H1 (cell line): ENCODE data around the gene MKNK2. TPM values are rescaled to one million over a fixed set of nuclear protein-coding genes. Genes with fewer than 3 reads are reported as not detected.

Source experiments
- CTCF ChIA-PET: fragments of 300-600 bp; sonication (Branson Sonifier 250); formaldehyde crosslinking; loops from one replicate; lab custom pipeline; 2021; ENCODE audit not compliant: partially characterized antibody; lab: Charles Lee
- POLR2A ChIA-PET: fragments of 300-600 bp; sonication (Branson Sonifier 250); formaldehyde crosslinking; loops from one replicate; lab custom pipeline; 2021; ENCODE audit warnings: inconsistent platforms; ENCODE audit not compliant: partially characterized antibody; lab: Charles Lee
- DNase-seq, 2 experiments: peaks; one replicate each; pipeline versions ENCODE4 v3.0.0 to v3.0.0-alpha.2; 2010 to 2022; ENCODE audit warnings: low spot score in 2 of 2, low read depth in 1 of 2, mixed read lengths in 1 of 2
- FAIRE-seq: peaks from 2 replicates; lab custom pipeline; 2011; peaks lifted over from hg19 to GRCh38; lab: Jason Lieb, UNC
- H2AFZ ChIP-seq: 2 replicates; pipeline ENCODE4 v1.8.1; 2012; ENCODE audit warnings: low read length, inconsistent platforms
- H2AK5ac ChIP-seq: 2 replicates; pipeline ENCODE4 v1.6.1; 2013; ENCODE audit warnings: low read depth, low read length
- H2BK120ac ChIP-seq: replicated peaks from 2 replicates; pipeline ENCODE3; 2013; ENCODE audit warnings: low read depth, low read length, inconsistent platforms
- H2BK12ac ChIP-seq: 2 replicates; pipeline ENCODE4 v1.6.1; 2013; ENCODE audit warnings: low read depth, low read length
- H2BK15ac ChIP-seq: 2 replicates; pipeline ENCODE4 v1.6.1; 2013; ENCODE audit warnings: low read length
- H2BK20ac ChIP-seq: 2 replicates; pipeline ENCODE4 v1.6.1; 2013; ENCODE audit warnings: low read length
- H2BK5ac ChIP-seq: 2 replicates; pipeline ENCODE4 v1.6.1; 2013; ENCODE audit warnings: low read depth, low read length
- H3K14ac ChIP-seq: 2 replicates; pipeline ENCODE4 v1.6.1; 2013; ENCODE audit warnings: inconsistent platforms; ENCODE audit not compliant: insufficient read length
- H3K18ac ChIP-seq: 2 replicates; pipeline ENCODE4 v1.6.1; 2013; ENCODE audit warnings: low read length; ENCODE audit errors: extremely low read depth
- H3K23ac ChIP-seq: 2 replicates; pipeline ENCODE4 v1.6.1; 2013; ENCODE audit warnings: inconsistent platforms; ENCODE audit not compliant: insufficient read length
- H3K23me2 ChIP-seq: 2 replicates; pipeline ENCODE4 v1.6.1; 2013; ENCODE audit warnings: low read depth, low read length
- H3K27ac ChIP-seq: 2 replicates; pipeline ENCODE4 v1.6.1; 2011; ENCODE audit warnings: low read depth, low read length, inconsistent platforms
- H3K27me3 ChIP-seq, 4 experiments: replicated peaks in 1 of 4; 1 replicate in 1 of 4; 2 replicates in 3 of 4; pipeline versions ENCODE4 v1.6.1 to v1.8.1; 2011 to 2013; ENCODE audit warnings: low read length in 3 of 4, mild to moderate bottlenecking in 3 of 4, inconsistent platforms in 2 of 4, mixed read lengths in 2 of 4, moderate library complexity in 1 of 4; ENCODE audit not compliant: control insufficient read depth in 3 of 4, insufficient read depth in 3 of 4; ENCODE audit errors: extremely low read depth in 1 of 4
- H3K36me3 ChIP-seq, 4 experiments: 2 replicates each; pipeline versions ENCODE4 v1.6.1 to v1.8.1; 2011 to 2013; ENCODE audit warnings: mild to moderate bottlenecking in 4 of 4, low read length in 3 of 4, moderate library complexity in 2 of 4, control low read depth in 1 of 4, inconsistent platforms in 1 of 4; ENCODE audit not compliant: insufficient read depth in 4 of 4, control insufficient read depth in 2 of 4
- H3K4ac ChIP-seq: replicated peaks from 2 replicates; pipeline ENCODE3; 2013; ENCODE audit warnings: low read length, low read depth, mixed read lengths, inconsistent platforms; ENCODE audit not compliant: insufficient read length
- H3K4me1 ChIP-seq, 4 experiments: replicated peaks in 1 of 4; 1 replicate in 1 of 4; 2 replicates in 3 of 4; pipeline versions ENCODE4 v1.6.1 to v1.8.1; 2011 to 2013; ENCODE audit warnings: low read length in 3 of 4, inconsistent platforms in 2 of 4, mixed read lengths in 1 of 4; ENCODE audit not compliant: insufficient read depth in 4 of 4, control insufficient read depth in 3 of 4
- H3K4me2 ChIP-seq, 2 experiments: 2 replicates each; pipeline versions ENCODE4 v1.6.1 to v1.8.1; 2011 to 2013; ENCODE audit warnings: low read depth in 2 of 2, low read length in 2 of 2, control low read depth in 1 of 2, inconsistent platforms in 1 of 2, mild to moderate bottlenecking in 1 of 2; ENCODE audit not compliant: insufficient read depth in 1 of 2
- H3K4me3 ChIP-seq, 4 experiments: fragments of 200-600, 300-600 bp in 1 of 4; sonication (generic), shearing (Covaris generic), sonication (Bioruptor Twin) in 1 of 4; 2 replicates each; pipeline versions ENCODE4 v1.5.1 to v1.8.1; 2011 to 2016; ENCODE audit warnings: low read length in 4 of 4, low read depth in 3 of 4, control low read depth in 2 of 4, inconsistent platforms in 2 of 4, mild to moderate bottlenecking in 2 of 4, mixed read lengths in 1 of 4, moderate library complexity in 1 of 4; ENCODE audit not compliant: insufficient read depth in 2 of 4; ENCODE audit errors: extremely low read depth in 1 of 4
- H3K56ac ChIP-seq: replicated peaks from 2 replicates; pipeline ENCODE3; 2013; ENCODE audit warnings: low read depth, mild to moderate bottlenecking, mixed read lengths, low read length, inconsistent platforms; ENCODE audit not compliant: insufficient read length
- H3K79me1 ChIP-seq: 2 replicates; pipeline ENCODE4 v1.6.1; 2013; ENCODE audit warnings: low read depth, low read length, control low read depth
- H3K79me2 ChIP-seq, 2 experiments: 2 replicates each; pipeline versions ENCODE4 v1.6.1 to v1.8.1; 2012 to 2013; ENCODE audit warnings: low read length in 2 of 2, mild to moderate bottlenecking in 2 of 2, inconsistent platforms in 1 of 2; ENCODE audit not compliant: insufficient read depth in 2 of 2, control insufficient read depth in 1 of 2
- H3K9ac ChIP-seq, 4 experiments: replicated peaks in 1 of 4; 1 replicate in 1 of 4; 2 replicates in 3 of 4; pipeline versions ENCODE4 v1.6.1 to v1.8.1; 2011 to 2013; ENCODE audit warnings: low read depth in 3 of 4, low read length in 3 of 4, control low read depth in 2 of 4, mild to moderate bottlenecking in 2 of 4, moderate library complexity in 2 of 4, inconsistent platforms in 1 of 4; ENCODE audit errors: extremely low read depth in 1 of 4
- H3K9me3 ChIP-seq, 2 experiments: 2 replicates each; pipeline versions ENCODE4 v1.6.1 to v1.8.1; 2012 to 2013; ENCODE audit warnings: mild to moderate bottlenecking in 2 of 2, moderate library complexity in 2 of 2, control low read depth in 1 of 2, inconsistent platforms in 1 of 2, low read depth in 1 of 2, low read length in 1 of 2, mixed read lengths in 1 of 2; ENCODE audit not compliant: insufficient read depth in 2 of 2
- H4K20me1 ChIP-seq, 2 experiments: replicated peaks in 1 of 2; 2 replicates each; pipeline versions ENCODE3 to v1.8.1; 2011 to 2013; ENCODE audit warnings: inconsistent platforms in 2 of 2, low read length in 2 of 2, mild to moderate bottlenecking in 1 of 2; ENCODE audit not compliant: insufficient read depth in 2 of 2, control insufficient read depth in 1 of 2
- H4K5ac ChIP-seq: 2 replicates; pipeline ENCODE4 v1.6.1; 2013; ENCODE audit warnings: low read length, low read depth, mixed read lengths, inconsistent platforms; ENCODE audit not compliant: insufficient read length
- H4K8ac ChIP-seq: 2 replicates; pipeline ENCODE4 v1.8.0; 2013; ENCODE audit warnings: mild to moderate bottlenecking, moderate library complexity, low read length, inconsistent platforms; ENCODE audit not compliant: insufficient read depth; ENCODE audit errors: extremely low read depth
- H4K91ac ChIP-seq: replicated peaks from 2 replicates; pipeline ENCODE3; 2013; ENCODE audit warnings: low read length, mixed read lengths, inconsistent platforms; ENCODE audit not compliant: insufficient read length
- BACH1 ChIP-seq: IDR thresholded peaks from 2 replicates; pipeline ENCODE4 v1.6.1; 2012; ENCODE audit warnings: low read length, improper control_type of control experiment
- BCL11A ChIP-seq, 2 experiments: IDR thresholded peaks; one replicate each; pipeline ENCODE4 v1.6.1; 2011; ENCODE audit warnings: low read depth in 2 of 2, low read length in 2 of 2, mild to moderate bottlenecking in 2 of 2
- CBX5 ChIP-seq: fragments of 300-800, 300-1000 bp; sonication (generic); IDR thresholded peaks from 2 replicates; pipeline ENCODE4 v1.7.1; 2016; ENCODE audit warnings: antibody characterized with exemption, low read length, low read depth
- CBX8 ChIP-seq: fragments of 300-800, 300-1000 bp; sonication (generic); IDR thresholded peaks from 2 replicates; pipeline ENCODE4 v1.7.1; 2016; ENCODE audit warnings: low read depth, low read length, borderline replicate concordance
- CTBP2 ChIP-seq: IDR thresholded peaks from 2 replicates; pipeline ENCODE4 v1.7.0; 2011; ENCODE audit warnings: borderline replicate concordance, mild to moderate bottlenecking, moderate library complexity, mixed read lengths, low read length; ENCODE audit not compliant: insufficient read depth, insufficient read length
- EGR1 ChIP-seq: IDR thresholded peaks from 2 replicates; pipeline ENCODE4 v1.6.1; 2011; ENCODE audit warnings: low read depth, low read length, borderline replicate concordance
- MAFK ChIP-seq: IDR thresholded peaks from 2 replicates; pipeline ENCODE4 v1.6.1; 2012; ENCODE audit warnings: low read depth, mild to moderate bottlenecking, improper control_type of control experiment, low read length
- SIX5 ChIP-seq: IDR thresholded peaks from 2 replicates; pipeline ENCODE4 v1.6.1; 2011; ENCODE audit warnings: mild to moderate bottlenecking, low read depth, low read length
- SP1 ChIP-seq: IDR thresholded peaks from 2 replicates; pipeline ENCODE4 v1.6.1; 2011; ENCODE audit warnings: low read depth, low read length
- USF2 ChIP-seq: IDR thresholded peaks from 2 replicates; pipeline ENCODE4 v1.6.1; 2011; ENCODE audit warnings: low read length, improper control_type of control experiment
- WGBS, 2 experiments: shearing (Covaris generic) in 1 of 2; methylation state at CpG; one replicate each; pipeline versions ENCODE4 v1.1.6 to v1.1.7; 2013 to 2015; ENCODE audit warnings: low lambda C conversion rate in 2 of 2, mixed read lengths in 2 of 2, inconsistent platforms in 1 of 2, low coverage in 1 of 2, missing lambda C conversion rate in 1 of 2; ENCODE audit not compliant: insufficient replicate concordance in 2 of 2, insufficient coverage in 1 of 2, insufficient read length in 1 of 2; ENCODE audit errors: extremely low coverage in 1 of 2, missing lambda C conversion rate in 1 of 2; 5-methylcytosine and 5-hydroxymethylcytosine counted together
- polyA plus RNA-seq, 7 experiments: library from polyadenylated mRNA; depleted of rRNA in 3 of 7; stranded (reverse) in 5 of 7; unstranded in 2 of 7; fragments of >200 nt in 5 of 7; fragments of 200-250 nt in 2 of 7; gene quantifications; 1 replicate in 5 of 7; 2 replicates in 1 of 7; 4 replicates in 1 of 7; pipeline versions ENCODE4 v1.2.1 to v1.2.3, GENCODE V29; 2011 to 2013; ENCODE audit warnings: missing spikeins in 2 of 7, mixed read lengths in 2 of 7
- total RNA-seq: library from RNA; stranded (reverse); fragmentation: NEBNext Ultra II Directional; extraction: Animal tissue kit (Norgen Biotek cat#: 25700); gene quantifications from 2 replicates; pipeline ENCODE4 v1.2.1, GENCODE V29; 2021

Gene MKNK2
- total and polyA plus RNA-seq, 2 of the 8 experiments (the other 6 are each of a cell fraction or from before 2014, with no cell fraction given), result 163 to 166 TPM

GRCh38 chr19:2012941-2013682 lies 37.9 kb downstream of the MKNK2 start:
- no peak overlapping the region for H2AFZ ChIP-seq
- H3K23me2 ChIP-seq, result peaks cover 7% of the 10 kb centered on the region; the same call in 1 of the 2 replicates
- H3K4ac ChIP-seq, result no peak overlapping the region
- no peak overlapping the region for H2BK120ac ChIP-seq
- no peaks in the 10 kb centered on the region; a peak in 1 of 8 replicates for H3K36me3 ChIP-seq
- peaks cover 10 to 16% of the 10 kb centered on the region in 2 experiments for H4K20me1 ChIP-seq
- DNase-seq (no peak), FAIRE-seq (no peak)
- H3K23ac ChIP-seq, result no peak overlapping the region
- no peak overlapping the region for H3K18ac ChIP-seq
- H4K8ac ChIP-seq, result no peak overlapping the region
- no peak overlapping the region for H4K5ac ChIP-seq
- H2AK5ac ChIP-seq, result no peak overlapping the region
- H3K14ac ChIP-seq, result no peak overlapping the region
- H2BK20ac ChIP-seq, result no peak overlapping the region
- H3K9me3 ChIP-seq, result no peaks in the 10 kb centered on the region; a peak in 1 of 4 replicates
- H3K4me3 ChIP-seq, result 0 out of 8 replicates have a peak overlapping the region, but pooled peaks of 1 of the 4 experiments have one; percentile 3
- ChIA-PET POLR2A (interaction anchor here (0.8 to 2.1 kb wide), 5 partner anchors 9 to 22 kb away, joined by 3 to 5 read pairs (median 4); no protein-coding TSS in a partner anchor), CTCF (interaction anchor here (0.5 to 1.0 kb wide), 4 partner anchors 22 to 115 kb away, joined by 3 to 4 read pairs (median 3); no protein-coding TSS in a partner anchor)
- peaks cover 4% of the 10 kb centered on the region; the same call in 1 of the 2 replicates for H3K79me1 ChIP-seq
- H2BK12ac ChIP-seq, result no peak overlapping the region
- WGBS, 2 experiments, result 88% methylated on average over 15 of the region's 21 CpGs; no CpG with 5 or more reads in 1 of the 2 experiments
- peak overlapping the region in 1 of 2 experiments; percentile 5; a peak in 2 of 4 replicates for H3K4me2 ChIP-seq
- no peak overlapping the region for H2BK5ac ChIP-seq
- no peak overlapping the region for H3K56ac ChIP-seq
- no peak overlapping the region for H3K9ac ChIP-seq
- H3K27ac ChIP-seq, result no peak overlapping the region
- H3K4me1 ChIP-seq, result peaks cover 0 to 15% (median 4%) of the 10 kb centered on the region in 4 experiments; a peak in 5 of 7 replicates
- no peaks in the 10 kb centered on the region for H3K27me3 ChIP-seq
- H3K79me2 ChIP-seq, result no peaks in the 10 kb centered on the region; a peak in 1 of 4 replicates
- no peak overlapping the region for H2BK15ac ChIP-seq
- no peak overlapping the region for H4K91ac ChIP-seq
- TF ChIP-seq BACH1 (no peak), USF2 (no peak), SP1 (no peak), SIX5 (no peak), MAFK (no peak), EGR1 (no peak), BCL11A (IDR thresholded peaks at IDR 0.05; ENCODE audit: low read depth in 2 of 2, low read length in 2 of 2) (no peak), CBX5 (no peak), CBX8 (no peak), CTBP2 (no peak)
